NCI-H2196 treated with DMSO at 0.1 percent for 48 hours (cell line): ENCODE results near the gene VRTN.

Experiments used
- DNase-seq: peaks from one replicate; lab custom pipeline; 2025; ENCODE audit not compliant: unreplicated experiment; lab: John Stamatoyannopoulos, UW

VRTN gene

GRCh38 chr14:74392616-74393570, 44.6 kb downstream of the VRTN start:
- no peak for DNase-seq

GRCh38 chr14:74394549-74394948, 46.3 kb downstream of the VRTN start:
- no peak for DNase-seq

- no peak for DNase-seq
These were observed 46.8 kb downstream of the VRTN start for GRCh38 chr14:74395094-74395493.

GRCh38 chr14:74400031-74400685, 51.9 kb downstream of the VRTN start:
- no peak for DNase-seq

GRCh38 chr14:74400919-74401503, 52.7 kb downstream of the VRTN start:
- no peak for DNase-seq

- DNase-seq = no peak
These were observed 53.4 kb downstream of the VRTN start for GRCh38 chr14:74401504-74402241.

- no peak for DNase-seq
These were observed 54.4 kb downstream of the VRTN start for GRCh38 chr14:74402401-74403251.

- no peak for DNase-seq
These were observed 55.5 kb downstream of the VRTN start for GRCh38 chr14:74403619-74404417.

GRCh38 chr14:74404435-74404834, 56.2 kb downstream of the VRTN start:
- no peak for DNase-seq

GRCh38 chr14:74405663-74406062, 57.4 kb downstream of the VRTN start:
- DNase-seq = no peak

GRCh38 chr14:74407021-74407800, 58.9 kb downstream of the VRTN start:
- DNase-seq = no peak

GRCh38 chr14:74407801-74408154, 59.5 kb downstream of the VRTN start:
- no peak for DNase-seq

- DNase-seq = no peak
These were observed 60.6 kb downstream of the VRTN start for GRCh38 chr14:74408870-74409269.

GRCh38 chr14:74409441-74409840, 61.2 kb downstream of the VRTN start:
- no peak for DNase-seq
